GM23248 (cell line): ENCODE measurements around the gene TPK1. TPM values are rescaled to one million over a fixed set of nuclear protein-coding genes. Genes with fewer than 3 reads are reported as not detected.

Experiments used
- DNase-seq: peaks from one replicate; pipeline ENCODE4 v3.0.0-alpha.2; 2015
- H2AFZ ChIP-seq: fragments of 200-600 bp; sonication (generic); 2 replicates; pipeline ENCODE4 v1.6.1; 2016; ENCODE audit warnings: antibody characterized with exemption
- H3F3A ChIP-seq: fragments of 200-600 bp; sonication (generic); 2 replicates; pipeline ENCODE4 v1.6.1; 2016; ENCODE audit warnings: mild to moderate bottlenecking, antibody characterized with exemption, mixed run types; ENCODE audit not compliant: insufficient read depth
- H3K27ac ChIP-seq: fragments of 200-600 bp; sonication (generic); 2 replicates; pipeline ENCODE4 v1.5.1; 2016; ENCODE audit warnings: mild to moderate bottlenecking
- H3K27me3 ChIP-seq: fragments of 200-600 bp; sonication (generic); replicated peaks from 2 replicates; pipeline ENCODE4 v1.6.1; 2016; ENCODE audit warnings: mild to moderate bottlenecking; ENCODE audit not compliant: insufficient read depth
- H3K36me3 ChIP-seq: fragments of 200-600 bp; sonication (generic); 2 replicates; pipeline ENCODE4 v1.6.1; 2016; ENCODE audit warnings: low read depth, mild to moderate bottlenecking
- H3K4me1 ChIP-seq: fragments of 200-600 bp; sonication (generic); 2 replicates; pipeline ENCODE4 v1.6.1; 2016; ENCODE audit warnings: mild to moderate bottlenecking; ENCODE audit not compliant: insufficient read depth
- H3K4me2 ChIP-seq: fragments of 200-600 bp; sonication (generic); one replicate; pipeline ENCODE4 v1.6.1; 2016; ENCODE audit warnings: mild to moderate bottlenecking; ENCODE audit not compliant: unreplicated experiment
- H3K4me3 ChIP-seq: fragments of 200-600 bp; sonication (generic); 2 replicates; pipeline ENCODE4 v1.5.1; 2016; ENCODE audit warnings: mild to moderate bottlenecking
- H3K79me2 ChIP-seq: fragments of 200-600 bp; sonication (generic); 2 replicates; pipeline ENCODE4 v1.6.1; 2016; ENCODE audit warnings: mild to moderate bottlenecking; ENCODE audit not compliant: insufficient read depth
- H3K9ac ChIP-seq: fragments of 200-600 bp; sonication (generic); 2 replicates; pipeline ENCODE4 v1.6.1; 2016; ENCODE audit warnings: mild to moderate bottlenecking
- H3K9me2 ChIP-seq: fragments of 200-600 bp; sonication (generic); 2 replicates; pipeline ENCODE4 v1.6.1; 2016; ENCODE audit warnings: mixed run types, mild to moderate bottlenecking, moderate library complexity; ENCODE audit not compliant: insufficient read depth
- H3K9me3 ChIP-seq: fragments of 200-600 bp; sonication (generic); one replicate; pipeline ENCODE4 v1.6.1; 2017; ENCODE audit warnings: low read depth
- H4K20me1 ChIP-seq: fragments of 200-600 bp; sonication (generic); 2 replicates; pipeline ENCODE4 v1.6.0; 2016; ENCODE audit not compliant: insufficient read depth
- EZH2 ChIP-seq: fragments of 200-600 bp; sonication (generic); IDR thresholded peaks from 2 replicates; pipeline ENCODE4 v1.6.1; 2018; ENCODE audit warnings: antibody characterized with exemption, mild to moderate bottlenecking; ENCODE audit not compliant: insufficient read depth, poor library complexity, severe bottlenecking
- EZH2phosphoT487 ChIP-seq: fragments of 200-600 bp; sonication (generic); IDR thresholded peaks from 2 replicates; pipeline ENCODE4 v1.6.1; 2018; ENCODE audit warnings: antibody characterized with exemption, moderate library complexity, mild to moderate bottlenecking, low read depth; ENCODE audit not compliant: insufficient read depth
- WGBS, 2 experiments: methylation state at CpG; one replicate each; pipeline ENCODE4 v1.1.6; 2015 to 2017; ENCODE audit warnings: low lambda C conversion rate in 2 of 2, low coverage in 1 of 2; ENCODE audit errors: missing lambda C conversion rate in 2 of 2; 5-methylcytosine and 5-hydroxymethylcytosine counted together
- in situ Hi-C: fragments of 300-500 bp; cut with MboI; formaldehyde crosslinking; loops from 2 replicates; pipeline ENCODE4 v1.15.0; 2020
- polyA plus RNA-seq: library from polyadenylated mRNA; unstranded; fragments of >200 nt; fragmentation: Nextera tagmentation; extraction: Ambion mirVana; gene quantifications from 2 replicates; pipeline ENCODE4 v1.2.1, GENCODE V29; 2016
- total RNA-seq: library from RNA; depleted of rRNA; stranded (reverse); fragments of >200 nt; shearing (Covaris generic); gene quantifications from 2 replicates; pipeline ENCODE4 v1.2.3, GENCODE V29; 2014

The TPK1 gene
- total and polyA plus RNA-seq, 2 experiments from 2014 or later: 2.9 to 3.7 TPM

DNA sequence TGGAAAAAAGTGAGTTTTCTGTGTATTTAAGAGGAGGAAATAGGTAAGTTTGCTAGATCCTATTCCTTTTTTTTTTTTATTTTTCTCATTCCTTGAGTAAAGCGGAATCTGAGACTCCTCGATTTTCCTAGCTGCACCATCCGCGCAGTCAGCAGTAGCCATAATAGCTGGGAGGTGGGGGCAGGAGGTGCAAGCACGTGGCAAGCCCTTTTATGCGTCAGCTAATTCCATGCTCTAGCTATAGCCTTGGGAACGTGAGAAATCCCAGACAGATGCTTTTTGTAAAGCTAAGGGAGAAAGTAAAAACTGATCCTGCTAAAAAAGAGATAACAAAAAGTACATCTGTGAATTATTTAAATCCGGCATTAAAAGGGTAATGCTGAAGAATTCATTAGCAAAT lies 33.2 kb upstream of the TPK1 start:
- Histone ChIP-seq H3F3A (no peaks in the 10 kb centered on the region), H3K27me3 (no peaks in the 10 kb centered on the region), H3K79me2 (no peaks in the 10 kb centered on the region), H3K4me3 (no peak overlapping the region), H3K9ac (no peak overlapping the region), H4K20me1 (no peaks in the 10 kb centered on the region), H3K4me2 (no peak overlapping the region), H3K9me2 (no peaks in the 10 kb centered on the region), H3K9me3 (no peaks in the 10 kb centered on the region), H3K36me3 (no peaks in the 10 kb centered on the region), H2AFZ (no peak overlapping the region), H3K4me1 (no peaks in the 10 kb centered on the region), H3K27ac (no peak overlapping the region)
- 34 to 38% methylated on average over 8 of the region's 8 CpGs for WGBS, 2 experiments
- no peak for DNase-seq
- in situ Hi-C loops: no loop called here
- TF ChIP-seq EZH2phosphoT487: no peak

DNA sequence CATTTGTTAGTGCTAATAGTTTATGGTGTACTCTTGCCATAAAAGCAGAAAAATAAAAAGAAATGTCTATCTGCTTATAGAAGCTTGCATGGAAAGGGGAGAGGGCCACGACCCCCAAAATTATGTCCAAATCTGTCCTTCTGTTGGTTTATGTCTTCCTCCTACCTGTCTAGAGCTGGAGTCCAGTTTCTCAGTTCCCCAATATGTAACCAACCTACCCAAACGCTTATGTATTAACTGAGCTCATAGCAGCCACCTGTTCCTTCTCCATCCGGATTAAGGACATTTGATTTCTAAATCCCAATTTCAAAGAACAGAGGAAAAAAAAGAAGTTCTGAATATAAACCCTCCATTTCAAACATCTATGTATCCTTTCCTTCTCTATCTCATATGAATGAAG lies 30.3 kb upstream of the TPK1 start:
- H3K9me2 ChIP-seq: no peaks in the 10 kb centered on the region
- H3K27ac ChIP-seq: no peak overlapping the region
- no peak overlapping the region for H2AFZ ChIP-seq
- TF ChIP-seq EZH2 (no peak), EZH2phosphoT487 (no peak)
- H3K27me3 ChIP-seq: no peaks in the 10 kb centered on the region
- H3K9ac ChIP-seq: no peak overlapping the region
- no peaks in the 10 kb centered on the region for H3K9me3 ChIP-seq
- H3K4me2 ChIP-seq: no peak overlapping the region
- no peak overlapping the region for H3K4me3 ChIP-seq
- H3K4me1 ChIP-seq: no peaks in the 10 kb centered on the region
- H3K79me2 ChIP-seq: no peaks in the 10 kb centered on the region
- in situ Hi-C loops: no loop called here
- 16 to 22% methylated on average over 3 of the region's 3 CpGs for WGBS, 2 experiments
- no peaks in the 10 kb centered on the region for H3F3A ChIP-seq
- H3K36me3 ChIP-seq: no peaks in the 10 kb centered on the region
- no peak for DNase-seq
- no peaks in the 10 kb centered on the region for H4K20me1 ChIP-seq

- no peaks in the 10 kb centered on the region for H3K36me3 ChIP-seq
- H3F3A ChIP-seq: no peaks in the 10 kb centered on the region
- H3K9ac ChIP-seq: no peak overlapping the region
- no peaks in the 10 kb centered on the region for H4K20me1 ChIP-seq
- no peak overlapping the region for H3K4me3 ChIP-seq
- H2AFZ ChIP-seq: no peak overlapping the region
- 38 to 47% methylated on average over 5 of the region's 5 CpGs for WGBS, 2 experiments
- H3K27ac ChIP-seq: no peak overlapping the region
- H3K9me2 ChIP-seq: no peaks in the 10 kb centered on the region
- no peaks in the 10 kb centered on the region for H3K79me2 ChIP-seq
- no peaks in the 10 kb centered on the region for H3K4me1 ChIP-seq
- TF ChIP-seq EZH2: no peak
- no peak for TF ChIP-seq EZH2phosphoT487
- no peak for DNase-seq
- no peak overlapping the region for H3K4me2 ChIP-seq
- no peaks in the 10 kb centered on the region for H3K27me3 ChIP-seq
- in situ Hi-C loops: no loop called here
- no peaks in the 10 kb centered on the region for H3K9me3 ChIP-seq
These were observed 27.4 kb upstream of the TPK1 start for GRCh38 chr7:144863320-144863647.

DNA sequence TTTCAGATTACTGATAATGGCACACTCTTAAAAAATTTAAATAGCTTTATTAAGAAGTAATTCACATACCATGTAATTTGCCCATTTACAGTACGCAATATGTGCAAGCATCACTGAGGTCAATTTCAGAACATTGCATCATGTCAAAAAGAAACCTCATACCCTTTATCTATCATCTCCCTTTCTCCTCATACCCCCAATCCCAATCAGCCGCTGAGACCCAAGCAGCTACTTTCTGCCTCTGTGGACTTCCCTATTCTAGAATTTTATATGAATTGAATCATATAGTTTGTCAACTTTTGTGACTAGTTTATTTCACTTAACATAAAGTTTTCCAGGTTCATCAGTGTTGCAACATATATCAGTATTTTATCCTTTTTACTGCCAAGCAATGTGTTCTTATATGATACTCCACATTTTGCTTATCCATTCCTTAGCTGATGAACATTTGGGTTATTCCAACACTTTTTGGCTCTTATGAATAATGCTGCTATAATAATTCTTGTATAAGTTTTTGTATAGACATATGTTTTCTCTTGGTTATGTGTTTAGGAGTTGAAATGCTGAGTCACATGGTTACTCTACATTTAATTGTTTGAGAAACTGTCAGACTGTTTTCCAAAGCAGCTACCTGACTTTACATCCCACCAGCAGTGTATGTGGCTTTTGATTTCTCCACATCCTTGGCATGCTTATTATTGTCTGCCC lies 26.9 kb upstream of the TPK1 start:
- H3K4me2 ChIP-seq: no peak overlapping the region
- TF ChIP-seq EZH2phosphoT487: no peak
- TF ChIP-seq EZH2: no peak
- WGBS, 2 experiments: 50 to 61% methylated on average over 2 of the region's 2 CpGs

GRCh38 chr7:144859739-144860138 lies 23.9 kb upstream of the TPK1 start:
- Histone ChIP-seq H3K9me3 (no peaks in the 10 kb centered on the region), H3K36me3 (no peaks in the 10 kb centered on the region), H3F3A (no peaks in the 10 kb centered on the region), H3K9me2 (no peaks in the 10 kb centered on the region), H3K4me1 (no peaks in the 10 kb centered on the region), H2AFZ (no peak overlapping the region), H3K4me3 (no peak overlapping the region), H3K4me2 (no peak overlapping the region), H3K27me3 (no peaks in the 10 kb centered on the region), H3K9ac (no peak overlapping the region), H4K20me1 (no peaks in the 10 kb centered on the region), H3K79me2 (no peaks in the 10 kb centered on the region), H3K27ac (no peak overlapping the region)
- TF ChIP-seq EZH2 (no peak), EZH2phosphoT487 (no peak)
- no peak for DNase-seq
- in situ Hi-C loops: no loop called here
- 48 to 53% methylated on average over 3 of the region's 3 CpGs for WGBS, 2 experiments

More for the DNA sequence above, 26.9 kb upstream of the TPK1 start:
- no peaks in the 10 kb centered on the region for H3K36me3 ChIP-seq
- no peaks in the 10 kb centered on the region for H3K9me2 ChIP-seq
- no peak overlapping the region for H3K4me3 ChIP-seq
- DNase-seq: no peak
- no peaks in the 10 kb centered on the region for H3F3A ChIP-seq
- no peak overlapping the region for H3K9ac ChIP-seq
- H2AFZ ChIP-seq: no peak overlapping the region
- no peaks in the 10 kb centered on the region for H3K79me2 ChIP-seq
- no peaks in the 10 kb centered on the region for H3K27me3 ChIP-seq
- H4K20me1 ChIP-seq: no peaks in the 10 kb centered on the region
- H3K4me1 ChIP-seq: no peaks in the 10 kb centered on the region
- in situ Hi-C loops: no loop called here
- no peaks in the 10 kb centered on the region for H3K9me3 ChIP-seq
- no peak overlapping the region for H3K27ac ChIP-seq
